HEK293T (cell line): ENCODE results near the gene SPIN1.

Experiments
- CTCF ChIA-PET: fragments of 350-600 bp; formaldehyde crosslinking; extraction: SDS; loops from one replicate; lab custom pipeline; 2021; ENCODE audit warnings: antibody characterized with exemption, inconsistent platforms; lab: Yijun Ruan, JAX
- POLR2A ChIA-PET: fragments of 350-600 bp; formaldehyde crosslinking; extraction: SDS; loops from one replicate; lab custom pipeline; 2020; ENCODE audit warnings: antibody characterized with exemption, inconsistent platforms; lab: Yijun Ruan, JAX
- DNase-seq: peaks from one replicate; pipeline ENCODE4 v3.0.0; 2012; ENCODE audit warnings: mixed read lengths; ENCODE audit errors: extremely low spot score
- ARNT ChIP-seq: fragments of 450-650 bp; IDR thresholded peaks from 2 replicates; pipeline ENCODE4 v1.6.1; 2017; ENCODE audit warnings: mild to moderate bottlenecking
- BHLHE40 ChIP-seq: fragments of 450-650 bp; IDR thresholded peaks from 2 replicates; pipeline ENCODE4 v1.6.1; 2016; ENCODE audit warnings: mild to moderate bottlenecking, moderate library complexity, borderline replicate concordance
- CTBP1 ChIP-seq: fragments of 450-650 bp; IDR thresholded peaks from 2 replicates; pipeline ENCODE4 v1.6.1; 2016; ENCODE audit warnings: borderline replicate concordance
- ELF4 ChIP-seq: fragments of 450-650 bp; IDR thresholded peaks from 2 replicates; pipeline ENCODE4 v1.6.1; 2017; ENCODE audit warnings: antibody characterized with exemption
- FOXA1 ChIP-seq: fragments of 450-650 bp; IDR thresholded peaks from 2 replicates; pipeline ENCODE4 v1.6.1; 2016; ENCODE audit warnings: mild to moderate bottlenecking
- FOXK2 ChIP-seq: fragments of 450-650 bp; IDR thresholded peaks from 2 replicates; pipeline ENCODE4 v1.6.1; 2016; ENCODE audit warnings: mild to moderate bottlenecking
- FOXM1 ChIP-seq: fragments of 450-650 bp; IDR thresholded peaks from 2 replicates; pipeline ENCODE4 v1.6.1; 2017; ENCODE audit warnings: mild to moderate bottlenecking, borderline replicate concordance
- HDGF ChIP-seq: fragments of 450-650 bp; IDR thresholded peaks from 2 replicates; pipeline ENCODE4 v1.6.1; 2017; ENCODE audit warnings: antibody characterized with exemption, borderline replicate concordance
- L3MBTL2 ChIP-seq: fragments of 450-650 bp; conservative IDR thresholded peaks from 2 replicates; pipeline ENCODE4 v1.6.1; 2016; ENCODE audit warnings: mild to moderate bottlenecking
- LEF1 ChIP-seq: fragments of 450-650 bp; IDR thresholded peaks from 2 replicates; pipeline ENCODE4 v1.6.1; 2017; ENCODE audit warnings: mild to moderate bottlenecking, borderline replicate concordance
- NFRKB ChIP-seq: fragments of 450-650 bp; IDR thresholded peaks from 2 replicates; pipeline ENCODE4 v1.6.1; 2016; ENCODE audit warnings: mild to moderate bottlenecking, moderate library complexity
- SP1 ChIP-seq: fragments of 450-650 bp; IDR thresholded peaks from 2 replicates; pipeline ENCODE4 v1.6.1; 2017
- SUZ12 ChIP-seq: fragments of 450-650 bp; IDR thresholded peaks from 2 replicates; pipeline ENCODE4 v1.6.1; 2016; ENCODE audit warnings: mild to moderate bottlenecking
- TARDBP ChIP-seq: fragments of 450-650 bp; IDR thresholded peaks from 2 replicates; pipeline ENCODE4 v1.6.1; 2016
- ZNF384 ChIP-seq: fragments of 450-650 bp; IDR thresholded peaks from 2 replicates; pipeline ENCODE4 v1.6.1; 2016
- TF ChIP-seq, protein P1 (sequence below): fragments of 450-650 bp; IDR thresholded peaks from 2 replicates; pipeline ENCODE4 v1.6.1; 2016

The SPIN1 gene

DNA sequence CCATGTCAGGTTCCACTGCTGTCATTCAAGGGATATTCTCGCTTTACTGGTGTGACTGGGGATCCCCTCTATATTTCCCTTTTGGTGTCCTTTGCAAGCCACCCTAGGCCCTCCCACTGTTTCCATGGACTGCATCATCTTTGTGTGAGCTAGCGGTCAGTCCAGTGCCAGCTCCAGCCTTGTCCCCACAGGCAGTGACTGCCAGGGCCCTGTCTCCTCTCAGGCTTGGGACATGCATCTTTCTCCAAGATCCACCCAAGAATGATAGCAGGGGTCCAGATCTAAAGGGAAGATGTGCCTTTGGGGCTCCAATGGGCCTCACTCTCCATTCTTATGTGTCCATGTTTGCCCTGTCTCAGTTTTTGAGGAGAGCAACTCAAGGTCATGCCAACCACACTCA lies 109.0 kb downstream of the SPIN1 start:
- ChIA-PET CTCF (no interaction called here), POLR2A (no interaction called here)
- DNase-seq = no peak

DNA sequence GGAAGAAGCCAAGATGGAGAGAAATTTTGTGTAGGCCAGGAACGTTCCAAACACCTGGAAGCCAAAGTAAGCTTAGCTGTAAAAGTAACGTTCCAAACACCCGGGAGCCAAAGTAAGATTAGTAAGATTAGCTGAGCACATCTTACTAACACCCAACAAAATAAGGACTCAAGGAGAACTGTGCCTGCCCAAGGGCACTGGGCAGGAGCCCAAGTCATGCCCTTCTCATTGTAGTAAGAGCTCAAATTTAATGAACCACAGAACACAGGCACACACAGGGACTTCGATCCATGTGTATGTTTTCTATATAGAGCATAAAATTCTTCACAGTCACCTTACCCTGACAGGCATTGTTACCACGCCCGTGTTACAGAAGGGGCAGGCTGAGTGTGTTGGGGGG lies 110.6 kb downstream of the SPIN1 start:
- no peak for DNase-seq
- TF ChIP-seq ZNF384 (no peak), TARDBP (no peak), HDGF (no peak), SUZ12 (no peak), CTBP1 (no peak), FOXM1 (no peak), NFRKB (no peak), BHLHE40 (no peak), FOXK2 (no peak), FOXA1 (no peak), LEF1 (no peak), L3MBTL2 (no peak), SP1 (no peak), ELF4 (no peak), ARNT (no peak)
- TF ChIP-seq, protein P1, sequence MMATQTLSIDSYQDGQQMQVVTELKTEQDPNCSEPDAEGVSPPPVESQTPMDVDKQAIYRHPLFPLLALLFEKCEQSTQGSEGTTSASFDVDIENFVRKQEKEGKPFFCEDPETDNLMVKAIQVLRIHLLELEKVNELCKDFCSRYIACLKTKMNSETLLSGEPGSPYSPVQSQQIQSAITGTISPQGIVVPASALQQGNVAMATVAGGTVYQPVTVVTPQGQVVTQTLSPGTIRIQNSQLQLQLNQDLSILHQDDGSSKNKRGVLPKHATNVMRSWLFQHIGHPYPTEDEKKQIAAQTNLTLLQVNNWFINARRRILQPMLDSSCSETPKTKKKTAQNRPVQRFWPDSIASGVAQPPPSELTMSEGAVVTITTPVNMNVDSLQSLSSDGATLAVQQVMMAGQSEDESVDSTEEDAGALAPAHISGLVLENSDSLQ = no peak
- ChIA-PET CTCF (no interaction called here), POLR2A (no interaction called here)

More for the DNA sequence above, 109.0 kb downstream of the SPIN1 start:
- TF ChIP-seq HDGF (no peak), BHLHE40 (no peak), ELF4 (no peak), ARNT (no peak), L3MBTL2 (no peak), SP1 (no peak), LEF1 (no peak), FOXK2 (no peak), FOXM1 (no peak), TARDBP (no peak), SUZ12 (no peak), ZNF384 (no peak), CTBP1 (no peak), FOXA1 (no peak), NFRKB (no peak)
- TF ChIP-seq, protein P1 = no peak

DNA sequence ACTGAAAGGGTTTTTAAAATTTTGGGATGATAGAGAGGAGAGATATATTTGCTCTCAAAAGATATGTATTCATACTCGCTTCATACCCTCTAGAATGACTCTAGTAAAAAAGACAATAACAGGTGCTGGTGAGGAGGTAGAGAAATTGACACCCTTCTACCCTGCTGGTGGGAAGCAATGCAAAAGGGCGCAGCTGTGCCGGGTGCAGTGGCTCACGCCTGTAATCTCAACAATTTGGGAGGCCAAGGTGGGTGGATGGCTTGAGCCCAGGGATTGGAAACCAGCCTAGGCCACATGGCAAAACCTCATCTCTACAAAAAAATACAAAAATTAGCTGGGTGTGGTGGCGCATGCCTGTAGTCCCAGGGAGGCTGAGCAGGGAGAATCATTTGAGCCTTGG lies 112.8 kb downstream of the SPIN1 start:
- TF ChIP-seq ZNF384 = no peak
- TF ChIP-seq ARNT = no peak
- no peak for TF ChIP-seq ELF4
- no peak for TF ChIP-seq FOXK2
- TF ChIP-seq SUZ12 = no peak
- no peak for TF ChIP-seq LEF1
- no peak for TF ChIP-seq TARDBP
- TF ChIP-seq SP1 = no peak
- TF ChIP-seq HDGF = no peak
- TF ChIP-seq FOXA1 = no peak
- no peak for DNase-seq
- CTCF ChIA-PET = no interaction called here
- POLR2A ChIA-PET = no interaction called here

DNA sequence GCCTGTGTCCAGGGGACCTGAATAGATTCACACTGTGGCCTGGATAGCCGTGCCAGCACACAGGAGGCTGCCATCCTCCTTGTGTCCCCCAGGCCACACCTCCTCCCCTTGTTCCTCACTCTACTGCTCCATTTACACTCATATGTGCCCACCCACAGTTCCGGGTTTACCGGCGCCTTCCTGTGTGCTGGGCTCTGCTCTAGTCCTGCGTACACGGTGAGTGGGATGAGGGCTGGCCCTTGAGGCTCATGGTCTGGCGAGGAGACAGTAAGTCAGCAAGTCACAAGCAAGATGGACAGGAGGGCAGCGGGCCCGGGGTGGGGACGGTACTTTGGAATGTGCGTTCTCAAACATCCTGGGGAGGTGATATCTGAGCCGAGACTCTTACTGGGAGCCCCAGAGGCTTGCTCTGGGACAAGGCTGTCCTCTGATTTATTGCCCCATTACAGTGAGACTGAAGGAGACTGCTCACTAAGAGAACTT lies 114.3 kb downstream of the SPIN1 start:
- ChIA-PET POLR2A (no interaction called here), CTCF (no interaction called here)
- DNase-seq = no peak
- TF ChIP-seq, protein P1 = peak; percentile 81
- TF ChIP-seq SUZ12 = no peak

DNA sequence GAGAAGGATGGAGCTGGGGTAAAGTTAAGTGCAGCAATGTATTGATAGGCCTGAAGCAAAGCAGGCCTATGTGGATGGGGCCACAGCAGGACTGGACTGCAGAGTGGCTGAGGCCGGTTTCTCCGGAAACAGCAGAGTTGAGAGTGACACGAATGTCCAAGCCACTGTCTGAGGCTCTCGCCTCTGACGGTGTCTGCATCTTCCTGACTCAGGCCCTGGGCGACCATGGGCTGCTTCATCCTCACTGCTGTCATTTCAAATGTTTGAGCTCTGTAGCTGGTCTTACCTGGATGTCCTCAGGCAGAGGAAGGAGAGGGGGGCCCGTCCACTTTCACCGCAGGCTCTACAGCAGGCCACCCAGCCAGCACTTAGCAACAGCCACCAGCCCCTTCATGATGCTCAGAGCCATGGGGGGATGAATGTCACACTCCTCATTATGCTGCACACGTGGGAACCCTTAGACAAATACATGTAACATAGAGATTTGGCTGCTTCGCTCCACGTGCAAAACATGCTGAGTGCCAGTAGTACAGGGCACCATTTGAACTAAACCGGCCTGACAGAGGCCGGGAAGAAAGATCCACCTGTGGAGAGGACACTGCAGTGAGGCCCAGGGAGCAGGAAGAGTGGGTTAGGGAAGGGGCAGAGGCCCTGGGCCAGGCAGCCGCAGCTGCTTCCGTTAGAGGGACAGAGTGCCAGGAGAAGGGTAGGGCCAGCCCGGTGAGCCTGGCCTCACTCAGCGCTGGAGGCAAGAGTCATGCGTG lies 115.0 kb downstream of the SPIN1 start:
- CTCF ChIA-PET = no interaction called here
- POLR2A ChIA-PET = no interaction called here
- DNase-seq = no peak
- TF ChIP-seq SUZ12 (no peak), LEF1 (no peak), ARNT (no peak), CTBP1 (no peak), SP1 (no peak), FOXA1 (no peak), HDGF (no peak), L3MBTL2 (no peak), FOXK2 (no peak), BHLHE40 (no peak), NFRKB (no peak), ELF4 (no peak)
- TF ChIP-seq, protein P1 = no peak
